ENCODE results near the gene ACTN4.

Gene ACTN4

GRCh38 chr19:38649305-38650171 lies 2.1 kb downstream of the ACTN4 start:
- no peak for DNase-seq (ENCODE audit: low read depth)
- peak overlapping the region; percentile 98 for H3K4me3 ChIP-seq (ENCODE audit: low read depth, low read length)

GRCh38 chr19:38650172-38650775 lies 2.8 kb downstream of the ACTN4 start:
- H3K4me3 ChIP-seq (ENCODE audit: low read depth, low read length): peak overlapping the region; percentile 98
- no peak for DNase-seq (ENCODE audit: low read depth)
- no peak for TF ChIP-seq CTCF (conservative IDR thresholded peaks at IDR 0.05; ENCODE audit: low read depth, low read length)

More at GRCh38 chr19:38649305-38650171, 2.1 kb downstream of the ACTN4 start:
- TF ChIP-seq CTCF (conservative IDR thresholded peaks at IDR 0.05; ENCODE audit: low read depth, low read length): no peak

GRCh38 chr19:38650911-38651584 lies 3.6 kb downstream of the ACTN4 start:
- TF ChIP-seq CTCF (conservative IDR thresholded peaks at IDR 0.05; ENCODE audit: low read depth, low read length): no peak
- peak; percentile 48 for DNase-seq (ENCODE audit: low read depth)
- H3K4me3 ChIP-seq (ENCODE audit: low read depth, low read length): no peak overlapping the region

GRCh38 chr19:38653028-38653571 lies 5.7 kb downstream of the ACTN4 start:
- TF ChIP-seq CTCF (conservative IDR thresholded peaks at IDR 0.05; ENCODE audit: low read depth, low read length): peak; percentile 3
- peak; percentile 49 for DNase-seq (ENCODE audit: low read depth)
- H3K4me3 ChIP-seq (ENCODE audit: low read depth, low read length): no peak overlapping the region

- no peak overlapping the region for H3K4me3 ChIP-seq (ENCODE audit: low read depth, low read length)
- TF ChIP-seq CTCF (conservative IDR thresholded peaks at IDR 0.05; ENCODE audit: low read depth, low read length): no peak
- DNase-seq (ENCODE audit: low read depth): no peak
Observed at GRCh38 chr19:38654628-38655055, 7.2 kb downstream of the ACTN4 start.

GRCh38 chr19:38655148-38655824 lies 7.8 kb downstream of the ACTN4 start:
- no peak overlapping the region for H3K4me3 ChIP-seq (ENCODE audit: low read depth, low read length)
- TF ChIP-seq CTCF (conservative IDR thresholded peaks at IDR 0.05; ENCODE audit: low read depth, low read length): no peak
- no peak for DNase-seq (ENCODE audit: low read depth)

All from choroid plexus epithelial cell (primary cell).